OCI-LY1 (cell line): Measurements from ENCODE around the gene GRB10.

Source experiments
- CTCF ChIP-seq: fragments of 200-600 bp; sonication (generic), shearing (Covaris generic); IDR thresholded peaks from 2 replicates; pipeline ENCODE4 v1.5.1; 2017; ENCODE audit warnings: mild to moderate bottlenecking, antibody characterized with exemption, low read length, moderate library complexity, mixed read lengths
- EZH2 ChIP-seq: fragments of 200-600 bp; sonication (generic), shearing (Covaris generic); IDR thresholded peaks from 2 replicates; pipeline ENCODE4 v1.8.0; 2017; ENCODE audit warnings: borderline replicate concordance, mixed run types, mild to moderate bottlenecking, antibody characterized with exemption, low read length, moderate library complexity, mixed read lengths

DNA sequence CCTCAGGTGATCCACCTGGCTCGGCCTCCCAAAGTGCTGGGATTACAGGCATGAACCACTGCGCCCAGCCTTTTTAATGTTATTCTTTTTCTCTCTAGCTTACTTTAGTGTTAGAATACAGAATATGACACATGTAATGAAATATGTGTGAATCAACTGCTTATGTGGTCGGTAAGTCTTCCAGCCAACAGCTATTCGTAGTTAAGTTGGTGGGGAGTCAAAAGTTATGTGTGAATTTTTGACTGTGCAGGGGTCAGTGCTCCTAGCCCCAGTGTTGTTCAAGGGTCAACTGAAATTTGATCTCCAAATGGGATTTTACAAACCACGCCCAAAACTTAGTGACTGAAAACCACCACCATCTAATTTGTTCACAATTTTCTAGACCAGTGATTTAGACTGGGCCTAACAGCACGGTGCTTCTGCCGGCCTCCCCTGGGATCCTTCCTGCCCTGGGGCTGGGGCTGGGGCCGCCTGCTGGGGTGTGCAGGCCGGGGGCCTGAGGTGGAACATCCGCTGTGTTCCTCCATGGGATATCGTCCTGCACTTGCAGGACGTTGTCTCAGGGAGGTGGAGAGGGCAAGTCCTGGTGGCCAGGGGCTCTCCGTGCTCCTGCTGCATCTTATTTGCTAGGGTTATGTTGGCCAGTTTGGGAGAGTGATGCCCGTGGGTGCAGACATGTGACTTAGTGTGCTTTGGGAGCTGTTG is 24.5 kb upstream of the GRB10 start:
- no peak for TF ChIP-seq EZH2
- no peak for TF ChIP-seq CTCF
